Measurements from ENCODE around the gene UNC13A. TPM values are rescaled to one million over a fixed set of nuclear protein-coding genes. Genes with fewer than 3 reads are reported as not detected.

UNC13A gene
- polyA plus RNA-seq, 1 of the 3 experiments (the other 2 are of a cell fraction): 0.38 TPM

DNA sequence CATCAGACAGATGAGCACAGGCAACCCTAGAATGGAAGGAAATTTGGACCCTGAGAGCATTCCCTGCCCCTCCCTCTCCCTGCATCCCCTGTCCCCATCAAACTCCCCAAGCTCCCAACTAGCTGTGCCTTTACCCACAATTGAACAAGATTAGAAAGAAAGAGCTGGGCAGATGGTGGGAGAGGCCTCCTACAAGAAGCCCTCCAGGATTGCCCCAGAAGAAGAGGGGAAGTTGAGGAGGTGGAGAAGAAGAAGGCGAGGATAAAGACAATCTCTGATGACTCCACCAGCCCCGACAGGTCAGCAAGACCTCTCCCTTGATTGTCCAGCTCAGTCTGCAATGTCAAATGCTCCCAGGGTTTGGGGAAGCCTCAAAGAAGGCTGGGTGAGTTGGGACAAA lies 11.9 kb downstream of the UNC13A start:
- TF ChIP-seq MAX (IDR thresholded peaks at IDR 0.05; ENCODE audit: low read depth) (no peak), RCOR1 (IDR thresholded peaks at IDR 0.05; ENCODE audit: low read length) (no peak), NFIC (IDR thresholded peaks at IDR 0.05; ENCODE audit: borderline replicate concordance) (no peak), SIN3A (IDR thresholded peaks at IDR 0.05; ENCODE audit: borderline replicate concordance, low read depth, low read length) (no peak), MXI1 (IDR thresholded peaks at IDR 0.05; ENCODE audit: low read depth, low read length) (no peak), FOSL2 (IDR thresholded peaks at IDR 0.05; ENCODE audit: borderline replicate concordance, low read depth) (no peak), FOXJ3 (CRISPR knock-in tag; IDR thresholded peaks at IDR 0.05) (no peak), TAF1 (IDR thresholded peaks at IDR 0.05; ENCODE audit: borderline replicate concordance, low read depth, low read length) (no peak), NRF1 (IDR thresholded peaks at IDR 0.05; ENCODE audit: low read depth, low read length) (no peak), SMC3 (IDR thresholded peaks at IDR 0.05; ENCODE audit: low read depth, low read length) (no peak), TEAD4 (IDR thresholded peaks at IDR 0.05; ENCODE audit: borderline replicate concordance, insufficient read depth) (no peak)
- TF ChIP-seq, protein P1, sequence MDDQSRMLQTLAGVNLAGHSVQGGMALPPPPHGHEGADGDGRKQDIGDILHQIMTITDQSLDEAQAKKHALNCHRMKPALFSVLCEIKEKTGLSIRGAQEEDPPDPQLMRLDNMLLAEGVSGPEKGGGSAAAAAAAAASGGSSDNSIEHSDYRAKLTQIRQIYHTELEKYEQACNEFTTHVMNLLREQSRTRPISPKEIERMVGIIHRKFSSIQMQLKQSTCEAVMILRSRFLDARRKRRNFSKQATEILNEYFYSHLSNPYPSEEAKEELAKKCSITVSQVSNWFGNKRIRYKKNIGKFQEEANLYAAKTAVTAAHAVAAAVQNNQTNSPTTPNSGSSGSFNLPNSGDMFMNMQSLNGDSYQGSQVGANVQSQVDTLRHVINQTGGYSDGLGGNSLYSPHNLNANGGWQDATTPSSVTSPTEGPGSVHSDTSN (IDR thresholded peaks at IDR 0.05): no peak
- TF ChIP-seq, protein P2, sequence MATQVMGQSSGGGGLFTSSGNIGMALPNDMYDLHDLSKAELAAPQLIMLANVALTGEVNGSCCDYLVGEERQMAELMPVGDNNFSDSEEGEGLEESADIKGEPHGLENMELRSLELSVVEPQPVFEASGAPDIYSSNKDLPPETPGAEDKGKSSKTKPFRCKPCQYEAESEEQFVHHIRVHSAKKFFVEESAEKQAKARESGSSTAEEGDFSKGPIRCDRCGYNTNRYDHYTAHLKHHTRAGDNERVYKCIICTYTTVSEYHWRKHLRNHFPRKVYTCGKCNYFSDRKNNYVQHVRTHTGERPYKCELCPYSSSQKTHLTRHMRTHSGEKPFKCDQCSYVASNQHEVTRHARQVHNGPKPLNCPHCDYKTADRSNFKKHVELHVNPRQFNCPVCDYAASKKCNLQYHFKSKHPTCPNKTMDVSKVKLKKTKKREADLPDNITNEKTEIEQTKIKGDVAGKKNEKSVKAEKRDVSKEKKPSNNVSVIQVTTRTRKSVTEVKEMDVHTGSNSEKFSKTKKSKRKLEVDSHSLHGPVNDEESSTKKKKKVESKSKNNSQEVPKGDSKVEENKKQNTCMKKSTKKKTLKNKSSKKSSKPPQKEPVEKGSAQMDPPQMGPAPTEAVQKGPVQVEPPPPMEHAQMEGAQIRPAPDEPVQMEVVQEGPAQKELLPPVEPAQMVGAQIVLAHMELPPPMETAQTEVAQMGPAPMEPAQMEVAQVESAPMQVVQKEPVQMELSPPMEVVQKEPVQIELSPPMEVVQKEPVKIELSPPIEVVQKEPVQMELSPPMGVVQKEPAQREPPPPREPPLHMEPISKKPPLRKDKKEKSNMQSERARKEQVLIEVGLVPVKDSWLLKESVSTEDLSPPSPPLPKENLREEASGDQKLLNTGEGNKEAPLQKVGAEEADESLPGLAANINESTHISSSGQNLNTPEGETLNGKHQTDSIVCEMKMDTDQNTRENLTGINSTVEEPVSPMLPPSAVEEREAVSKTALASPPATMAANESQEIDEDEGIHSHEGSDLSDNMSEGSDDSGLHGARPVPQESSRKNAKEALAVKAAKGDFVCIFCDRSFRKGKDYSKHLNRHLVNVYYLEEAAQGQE (IDR thresholded peaks at IDR 0.05; ENCODE audit: low read depth, low read length): no peak
- TF ChIP-seq, protein P3, sequence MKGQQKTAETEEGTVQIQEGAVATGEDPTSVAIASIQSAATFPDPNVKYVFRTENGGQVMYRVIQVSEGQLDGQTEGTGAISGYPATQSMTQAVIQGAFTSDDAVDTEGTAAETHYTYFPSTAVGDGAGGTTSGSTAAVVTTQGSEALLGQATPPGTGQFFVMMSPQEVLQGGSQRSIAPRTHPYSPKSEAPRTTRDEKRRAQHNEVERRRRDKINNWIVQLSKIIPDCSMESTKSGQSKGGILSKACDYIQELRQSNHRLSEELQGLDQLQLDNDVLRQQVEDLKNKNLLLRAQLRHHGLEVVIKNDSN (IDR thresholded peaks at IDR 0.05; ENCODE audit: borderline replicate concordance, low read depth): no peak
- TF ChIP-seq, protein P4, sequence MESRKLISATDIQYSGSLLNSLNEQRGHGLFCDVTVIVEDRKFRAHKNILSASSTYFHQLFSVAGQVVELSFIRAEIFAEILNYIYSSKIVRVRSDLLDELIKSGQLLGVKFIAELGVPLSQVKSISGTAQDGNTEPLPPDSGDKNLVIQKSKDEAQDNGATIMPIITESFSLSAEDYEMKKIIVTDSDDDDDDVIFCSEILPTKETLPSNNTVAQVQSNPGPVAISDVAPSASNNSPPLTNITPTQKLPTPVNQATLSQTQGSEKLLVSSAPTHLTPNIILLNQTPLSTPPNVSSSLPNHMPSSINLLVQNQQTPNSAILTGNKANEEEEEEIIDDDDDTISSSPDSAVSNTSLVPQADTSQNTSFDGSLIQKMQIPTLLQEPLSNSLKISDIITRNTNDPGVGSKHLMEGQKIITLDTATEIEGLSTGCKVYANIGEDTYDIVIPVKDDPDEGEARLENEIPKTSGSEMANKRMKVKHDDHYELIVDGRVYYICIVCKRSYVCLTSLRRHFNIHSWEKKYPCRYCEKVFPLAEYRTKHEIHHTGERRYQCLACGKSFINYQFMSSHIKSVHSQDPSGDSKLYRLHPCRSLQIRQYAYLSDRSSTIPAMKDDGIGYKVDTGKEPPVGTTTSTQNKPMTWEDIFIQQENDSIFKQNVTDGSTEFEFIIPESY (IDR thresholded peaks at IDR 0.05; ENCODE audit: borderline replicate concordance, low read depth): no peak
- no peaks in the 10 kb centered on the region for H3K36me3 ChIP-seq (replicated peaks in 1 of 2; ENCODE audit: control insufficient read depth in 1 of 2, insufficient read depth in 2 of 2, low read length in 1 of 2)
- WGBS (ENCODE audit: low lambda C conversion rate): 8% methylated on average over 2 of the region's 2 CpGs
- H3K9me2 ChIP-seq: no peaks in the 10 kb centered on the region
- no peak overlapping the region for H3K4me3 ChIP-seq (ENCODE audit: low read depth in 2 of 2, low read length in 1 of 2)
- H3K79me2 ChIP-seq (ENCODE audit: insufficient read depth): no peaks in the 10 kb centered on the region
- no peak for DNase-seq
- H4K20me1 ChIP-seq (ENCODE audit: insufficient read depth): no peaks in the 10 kb centered on the region
- no peak overlapping the region for H3K27ac ChIP-seq (ENCODE audit: low read depth in 2 of 2, low read length in 1 of 2)
- H3K27me3 ChIP-seq (ENCODE audit: insufficient read depth): no peaks in the 10 kb centered on the region
- no peaks in the 10 kb centered on the region for H3K9me3 ChIP-seq
- H3K9ac ChIP-seq: no peak overlapping the region
- no peak overlapping the region for H2AFZ ChIP-seq (ENCODE audit: low read depth)
- H3K4me1 ChIP-seq (ENCODE audit: control insufficient read depth in 1 of 2, insufficient read depth in 2 of 2, low read depth in 1 of 2, low read length in 1 of 2): peaks cover 0 to 6% of the 10 kb centered on the region in 2 experiments; a peak in 1 of 4 replicates
- H3K4me2 ChIP-seq: no peak overlapping the region
- CTCF ChIA-PET: interaction anchor here (2.0 kb wide), 1 partner anchor 183 kb away, joined by 6 read pairs; the partner anchor contains the start of gene RPL18A
- POLR2A ChIA-PET: interaction anchor here (0.5 kb wide), 1 partner anchor 86 kb away, joined by 4 read pairs; no protein-coding TSS in a partner anchor
- no peaks in the 10 kb centered on the region for H3F3A ChIP-seq (replicated peaks; ENCODE audit: insufficient read depth)
